OCI-LY1 (cell line): ENCODE measurements around the gene BDKRB1.

ENCODE experiments used
- H2AFZ ChIP-seq: fragments of 200-600 bp; sonication (generic), shearing (Covaris generic); 2 replicates; pipeline ENCODE4 v1.6.0; 2014; ENCODE audit warnings: antibody characterized with exemption, mild to moderate bottlenecking, low read length
- H3F3A ChIP-seq: fragments of 200-600 bp; sonication (generic), shearing (Covaris generic); 2 replicates; pipeline ENCODE4 v1.6.0; 2014; ENCODE audit warnings: mild to moderate bottlenecking, antibody characterized with exemption, low read length, moderate library complexity; ENCODE audit not compliant: insufficient read depth
- H3K27ac ChIP-seq: fragments of 200-600 bp; sonication (generic); 2 replicates; pipeline ENCODE4 v1.5.1; 2014; ENCODE audit warnings: low read length, mixed run types, mild to moderate bottlenecking, low read depth; ENCODE audit not compliant: poor library complexity, severe bottlenecking
- H3K27me3 ChIP-seq: fragments of 200-600 bp; sonication (generic); 2 replicates; pipeline ENCODE4 v1.6.0; 2014; ENCODE audit warnings: antibody characterized with exemption, mild to moderate bottlenecking, low read length, moderate library complexity; ENCODE audit not compliant: insufficient read depth
- H3K36me3 ChIP-seq: fragments of 200-600 bp; sonication (generic); 2 replicates; pipeline ENCODE4 v1.6.1; 2014; ENCODE audit warnings: mild to moderate bottlenecking, antibody characterized with exemption, low read length, moderate library complexity, mixed read lengths; ENCODE audit not compliant: insufficient read depth
- H3K4me1 ChIP-seq: fragments of 200-600 bp; sonication (generic); 2 replicates; pipeline ENCODE4 v1.5.1; 2014; ENCODE audit warnings: mild to moderate bottlenecking, low read length, moderate library complexity; ENCODE audit not compliant: insufficient read depth, severe bottlenecking
- H3K4me2 ChIP-seq: fragments of 200-600 bp; sonication (generic), shearing (Covaris generic); 2 replicates; pipeline ENCODE4 v1.6.1; 2014; ENCODE audit warnings: low read length
- H3K4me3 ChIP-seq: fragments of 200-600 bp; sonication (generic); 2 replicates; pipeline ENCODE4 v1.5.1; 2014; ENCODE audit warnings: low read length, low read depth, mild to moderate bottlenecking, mixed read lengths; ENCODE audit not compliant: poor library complexity, severe bottlenecking
- H3K79me2 ChIP-seq: fragments of 200-600 bp; shearing (Covaris generic); 2 replicates; pipeline ENCODE4 v1.6.1; 2016; ENCODE audit warnings: mixed run types, low read length, mixed read lengths; ENCODE audit not compliant: insufficient read depth
- H3K9ac ChIP-seq: fragments of 200-600 bp; sonication (generic), shearing (Covaris generic); 2 replicates; pipeline ENCODE4 v1.6.1; 2014; ENCODE audit warnings: mild to moderate bottlenecking, low read length, mixed read lengths
- H3K9me2 ChIP-seq: fragments of 200-600 bp; sonication (generic), shearing (Covaris generic); 2 replicates; pipeline ENCODE4 v1.6.1; 2014; ENCODE audit warnings: low read depth, mild to moderate bottlenecking, low read length, mixed read lengths
- H3K9me3 ChIP-seq: fragments of 200-600 bp; shearing (Covaris generic); 2 replicates; pipeline ENCODE4 v1.6.1; 2014; ENCODE audit warnings: low read length, mixed read lengths
- H4K20me1 ChIP-seq: fragments of 200-600 bp; sonication (generic), shearing (Covaris generic); 2 replicates; pipeline ENCODE4 v1.6.0; 2016; ENCODE audit warnings: mild to moderate bottlenecking, low read length; ENCODE audit not compliant: insufficient read depth
- CTCF ChIP-seq: fragments of 200-600 bp; sonication (generic), shearing (Covaris generic); IDR thresholded peaks from 2 replicates; pipeline ENCODE4 v1.5.1; 2017; ENCODE audit warnings: mild to moderate bottlenecking, antibody characterized with exemption, low read length, moderate library complexity, mixed read lengths
- EZH2 ChIP-seq: fragments of 200-600 bp; sonication (generic), shearing (Covaris generic); IDR thresholded peaks from 2 replicates; pipeline ENCODE4 v1.8.0; 2017; ENCODE audit warnings: borderline replicate concordance, mixed run types, mild to moderate bottlenecking, antibody characterized with exemption, low read length, moderate library complexity, mixed read lengths

Gene BDKRB1

GRCh38 chr14:96280104-96280503 lies 24.1 kb downstream of the BDKRB1 start:
- H3F3A ChIP-seq = no peaks in the 10 kb centered on the region
- no peak overlapping the region for H3K4me2 ChIP-seq
- H2AFZ ChIP-seq = no peak overlapping the region
- H3K4me1 ChIP-seq = no peaks in the 10 kb centered on the region
- H3K79me2 ChIP-seq = no peaks in the 10 kb centered on the region
- no peaks in the 10 kb centered on the region for H3K9me2 ChIP-seq
- no peak overlapping the region for H3K27ac ChIP-seq
- no peaks in the 10 kb centered on the region for H3K9me3 ChIP-seq
- H3K4me3 ChIP-seq = no peak overlapping the region
- peaks cover 9% of the 10 kb centered on the region; the same call in 1 of the 2 replicates for H3K36me3 ChIP-seq
- H4K20me1 ChIP-seq = no peaks in the 10 kb centered on the region
- no peaks in the 10 kb centered on the region for H3K27me3 ChIP-seq
- TF ChIP-seq EZH2 = no peak
- TF ChIP-seq CTCF = no peak
- no peak overlapping the region for H3K9ac ChIP-seq

- H3K27ac ChIP-seq = no peak overlapping the region
- H3K79me2 ChIP-seq = no peaks in the 10 kb centered on the region
- H3K9me3 ChIP-seq = no peaks in the 10 kb centered on the region
- H3K4me1 ChIP-seq = no peaks in the 10 kb centered on the region
- H2AFZ ChIP-seq = no peak overlapping the region
- H3K36me3 ChIP-seq = peaks cover 11% of the 10 kb centered on the region; the same call in 1 of the 2 replicates
- no peak for TF ChIP-seq EZH2
- no peak for TF ChIP-seq CTCF
- no peak overlapping the region for H3K9ac ChIP-seq
- no peaks in the 10 kb centered on the region for H3F3A ChIP-seq
- H3K27me3 ChIP-seq = no peaks in the 10 kb centered on the region
- no peak overlapping the region for H3K4me2 ChIP-seq
- H3K4me3 ChIP-seq = no peak overlapping the region
- no peaks in the 10 kb centered on the region for H4K20me1 ChIP-seq
- no peaks in the 10 kb centered on the region for H3K9me2 ChIP-seq
Observed at GRCh38 chr14:96281486-96281885, 25.5 kb downstream of the BDKRB1 start.

GRCh38 chr14:96284008-96284407 lies 28.0 kb downstream of the BDKRB1 start:
- H3K9me2 ChIP-seq = no peaks in the 10 kb centered on the region
- H3K4me2 ChIP-seq = no peak overlapping the region
- H3K27me3 ChIP-seq = no peaks in the 10 kb centered on the region
- TF ChIP-seq EZH2 (no peak), CTCF (no peak)
- H3K9ac ChIP-seq = no peak overlapping the region
- H4K20me1 ChIP-seq = no peaks in the 10 kb centered on the region
- H3K36me3 ChIP-seq = peaks cover 20% of the 10 kb centered on the region; the same call in 1 of the 2 replicates
- H3K27ac ChIP-seq = no peak overlapping the region
- H3F3A ChIP-seq = no peaks in the 10 kb centered on the region
- no peak overlapping the region for H2AFZ ChIP-seq
- H3K9me3 ChIP-seq = no peaks in the 10 kb centered on the region
- H3K4me3 ChIP-seq = no peak overlapping the region
- H3K79me2 ChIP-seq = no peaks in the 10 kb centered on the region
- H3K4me1 ChIP-seq = no peaks in the 10 kb centered on the region
